Stimulated activated CD4-positive, alpha-beta T cell treated with anti-CD3 and anti-CD28 coated beads, Interleukin-15, amount 100 ng/mL, for 1 hour (primary cell): Measurements from ENCODE around the gene ACVR1.
"Not testable (repeated sequence)": the region's sequence is repeated elsewhere in the genome, so short reads cannot be mapped to it uniquely, and the experiment has no call there.

ENCODE experiments used
- DNase-seq, 2 donors: peaks; one replicate each; pipeline ENCODE4 v3.0.0-alpha.2; 2020; ENCODE audit warnings: low read depth in 1 of 2, low spot score in 1 of 2

Gene ACVR1

DNA sequence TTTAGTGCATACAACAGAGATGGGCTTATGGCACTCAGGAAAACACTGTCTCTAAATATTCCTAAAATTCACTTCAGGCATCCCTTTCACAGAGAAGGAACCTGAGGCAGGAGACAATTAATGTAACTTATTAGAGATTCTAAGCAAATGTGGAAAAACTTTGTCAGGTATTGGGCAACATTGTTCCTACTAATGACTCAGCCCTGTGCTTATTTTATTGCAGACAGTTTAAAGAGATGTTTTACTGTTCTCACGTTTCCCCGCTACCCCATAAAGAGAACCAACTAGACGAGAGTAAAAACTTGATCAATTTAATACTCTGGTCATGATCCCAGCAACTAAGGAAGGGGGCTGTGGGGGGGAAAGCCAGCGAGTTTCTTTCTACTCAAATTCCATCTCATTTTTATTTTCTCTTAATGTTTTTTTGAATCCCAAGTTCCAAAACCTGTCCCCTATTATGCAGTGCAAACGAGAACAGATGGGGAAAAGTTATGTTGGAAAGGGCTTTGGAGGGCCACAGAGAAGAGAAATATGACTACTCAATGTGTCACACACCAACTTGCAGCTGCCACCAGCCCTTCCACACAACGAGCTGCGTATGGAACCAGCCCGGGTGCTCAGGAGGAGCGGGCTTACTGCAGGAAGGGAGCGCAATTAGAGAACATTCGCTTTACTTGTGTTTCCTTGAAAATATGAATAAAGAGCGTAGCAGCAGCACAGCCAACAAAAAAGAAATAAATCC is 18.7 kb upstream of the ACVR1 start:
- DNase-seq: no peak

DNA sequence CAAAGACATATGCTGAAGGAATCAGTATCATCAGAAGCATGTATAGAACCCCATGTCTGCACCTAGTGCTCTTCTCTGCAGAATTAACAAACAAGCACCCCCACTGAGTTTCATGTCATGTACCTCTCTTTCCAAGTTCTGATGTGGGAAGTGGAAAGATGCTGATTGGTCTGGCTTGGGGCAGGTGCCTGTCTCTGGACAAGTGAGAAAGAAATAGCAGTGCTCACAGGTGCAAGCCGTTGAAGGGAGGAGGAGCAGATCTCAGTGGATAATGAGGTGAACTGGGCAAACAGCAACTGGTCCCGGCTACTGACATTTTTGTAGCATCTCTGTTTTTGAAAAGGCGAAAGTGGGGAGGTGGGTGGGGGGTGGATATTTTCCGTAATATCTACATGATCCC is 17.5 kb upstream of the ACVR1 start:
- DNase-seq: no peak

GRCh38 chr2:157891643-157892041 is 15.5 kb upstream of the ACVR1 start:
- no peak for DNase-seq

DNA sequence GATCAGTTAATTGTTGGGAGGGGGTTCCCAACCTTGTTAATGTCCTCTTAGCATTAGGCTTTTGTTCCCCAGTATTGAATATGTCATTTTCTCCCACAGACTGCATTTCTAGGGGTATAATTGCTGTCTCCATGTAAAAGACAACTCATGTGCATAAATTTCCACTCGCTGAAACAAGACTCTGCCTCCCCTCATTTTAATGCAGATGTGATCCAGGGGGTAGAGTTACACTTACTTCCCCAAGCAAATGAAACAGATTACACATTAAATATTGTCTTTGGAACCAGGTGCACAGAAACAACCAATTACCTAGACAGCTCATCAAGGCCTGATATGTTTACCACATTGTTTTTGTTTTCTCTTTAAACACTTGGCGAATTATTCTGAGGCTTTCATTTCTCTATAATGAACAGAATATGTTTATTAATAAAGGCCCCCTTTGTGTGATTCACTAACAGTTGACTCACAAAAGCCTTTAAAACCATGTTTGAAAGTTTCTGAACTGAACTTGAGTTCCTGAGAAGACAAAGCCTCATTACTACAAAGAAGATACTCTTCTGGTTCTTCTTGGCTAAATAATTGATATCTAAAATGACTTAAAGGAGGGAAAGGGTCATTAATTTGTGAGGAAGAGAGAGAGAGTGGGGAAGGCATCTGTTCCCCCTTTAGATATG is 15.0 kb upstream of the ACVR1 start:
- no peak for DNase-seq

GRCh38 chr2:157887946-157888345 is 11.8 kb upstream of the ACVR1 start:
- DNase-seq: no peak

- DNase-seq: not testable (repeated sequence)
Observed at GRCh38 chr2:157884533-157884932, 8.4 kb upstream of the ACVR1 start.

- DNase-seq: no peak
Observed at GRCh38 chr2:157880927-157881326, 4.8 kb upstream of the ACVR1 start.

GRCh38 chr2:157877761-157878400 is 1.8 kb upstream of the ACVR1 start:
- no peak for DNase-seq

GRCh38 chr2:157876786-157877138 is 632 bp upstream of the ACVR1 start:
- DNase-seq: no peak

DNA sequence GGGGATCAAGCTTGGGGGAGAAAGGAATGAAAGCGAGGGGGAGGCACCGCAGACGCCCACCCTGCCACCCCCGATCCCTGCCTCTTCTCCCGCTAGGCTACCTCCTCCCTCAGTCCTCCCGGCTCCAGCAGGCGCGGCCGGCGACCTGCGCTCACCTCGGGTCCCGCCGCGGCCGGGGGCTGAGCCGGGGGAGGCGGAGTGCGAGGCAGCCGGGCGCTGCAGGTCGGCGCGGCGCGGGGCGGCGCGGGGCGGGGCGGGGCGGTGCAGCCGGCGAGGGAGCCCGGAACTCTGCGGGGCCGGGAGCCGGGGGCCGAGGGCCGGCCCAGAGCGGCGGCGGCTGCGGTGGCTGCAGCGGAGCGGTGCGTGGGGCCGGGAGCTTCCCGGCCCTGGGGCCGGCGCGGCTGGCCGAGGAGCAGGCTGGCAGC is 477 bp downstream of the ACVR1 start:
- DNase-seq: peak in 1 of 2 donors; percentile 29

GRCh38 chr2:157874997-157875640 is 1.0 kb downstream of the ACVR1 start:
- no peak for DNase-seq

DNA sequence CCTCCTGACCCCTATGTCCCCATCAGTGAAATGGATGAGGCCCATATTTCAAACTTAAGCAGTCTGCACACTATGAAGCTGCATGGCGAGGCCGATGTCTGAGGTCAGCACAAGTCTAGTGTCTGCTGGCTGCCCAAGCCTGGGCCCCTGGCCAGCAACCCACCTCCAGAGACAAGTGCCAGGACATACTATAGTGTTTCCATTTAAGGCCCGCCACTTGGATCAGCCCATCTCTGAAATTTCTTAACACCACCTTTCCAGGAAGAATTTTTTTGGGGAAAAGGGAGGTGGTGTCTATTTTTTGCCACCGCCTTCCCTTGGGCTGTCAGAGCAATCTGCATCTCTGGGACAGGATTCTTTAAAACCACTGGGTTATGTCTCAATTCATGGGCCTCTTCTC is 1.8 kb downstream of the ACVR1 start:
- DNase-seq: no peak

DNA sequence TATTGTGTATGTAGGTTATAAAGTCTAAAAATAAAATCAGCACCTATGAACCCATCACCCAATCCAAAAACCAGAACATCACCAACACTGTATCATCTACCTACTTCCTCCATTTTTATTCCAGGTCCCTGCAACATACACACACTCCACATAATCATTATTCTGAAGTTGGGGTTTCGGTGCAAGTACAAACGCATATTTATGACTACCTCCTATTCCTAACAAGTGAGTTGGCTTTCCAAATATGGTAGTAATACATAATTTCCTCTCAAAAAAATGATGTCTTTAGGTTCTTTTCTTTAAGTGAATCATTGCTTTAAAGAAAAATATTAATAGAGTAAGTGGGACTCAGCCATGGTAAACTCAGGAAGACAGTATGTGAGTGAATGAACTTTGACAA is 3.3 kb downstream of the ACVR1 start:
- DNase-seq: no peak

- no peak for DNase-seq
Observed at GRCh38 chr2:157871415-157871814, 4.7 kb downstream of the ACVR1 start.

DNA sequence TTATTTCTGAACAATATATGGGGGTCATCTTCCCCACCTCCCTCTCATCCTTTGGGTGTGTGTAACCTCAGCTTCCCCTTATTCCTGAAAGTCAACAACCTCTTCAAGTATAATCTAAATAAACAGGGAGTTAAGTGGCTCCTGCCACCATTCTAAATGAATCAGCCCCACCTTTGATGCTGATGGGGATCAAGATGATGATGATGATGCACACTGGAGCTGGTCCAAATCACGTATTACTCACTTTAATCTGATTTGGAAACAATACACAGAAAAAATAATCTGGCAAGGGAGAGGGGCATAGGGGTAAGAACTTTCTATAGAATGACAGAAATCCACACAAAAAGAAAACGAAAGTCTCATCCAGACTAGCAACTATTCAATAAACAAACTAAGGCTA is 7.1 kb downstream of the ACVR1 start:
- DNase-seq: no peak

DNA sequence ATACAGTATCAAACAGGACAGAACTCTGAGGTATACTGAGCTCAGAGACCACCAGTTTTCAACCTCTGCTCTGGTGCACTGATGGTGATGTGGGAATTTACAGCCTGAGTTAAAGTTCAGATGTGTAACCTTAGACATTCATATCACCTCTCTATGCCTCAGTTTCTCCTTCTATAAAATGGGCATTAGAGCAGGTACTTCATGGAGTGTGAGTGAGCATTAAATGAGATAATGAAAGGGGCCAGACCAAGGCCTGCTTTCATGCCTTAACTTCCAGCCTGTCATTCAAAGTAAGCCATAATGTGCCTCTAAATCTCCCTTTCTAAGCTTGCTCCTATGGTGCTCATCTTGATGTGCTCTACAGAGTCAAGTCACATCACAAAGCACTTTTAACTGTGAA is 8.4 kb downstream of the ACVR1 start:
- DNase-seq: no peak

- no peak for DNase-seq
Observed at GRCh38 chr2:157866666-157867642, 9.2 kb downstream of the ACVR1 start.

DNA sequence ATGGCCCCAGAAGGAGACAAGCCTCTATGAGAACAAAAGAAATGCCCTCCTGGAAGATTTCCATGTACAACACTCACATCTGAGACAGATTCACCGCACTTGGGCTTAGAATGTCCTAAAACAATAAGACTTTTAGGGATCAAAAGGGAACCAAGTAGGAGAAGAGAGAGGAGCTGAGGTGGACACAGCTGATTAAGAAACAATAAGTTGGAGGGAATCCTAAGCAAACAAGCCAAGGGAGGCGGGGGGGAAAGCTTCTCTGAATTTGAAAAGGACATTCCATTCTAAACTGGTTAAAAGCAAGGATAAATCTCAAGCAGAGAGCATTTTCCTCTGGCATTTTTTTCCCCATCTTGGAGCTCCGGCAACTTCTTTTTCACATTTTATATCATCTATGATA is 9.9 kb downstream of the ACVR1 start:
- no peak for DNase-seq

- DNase-seq: no peak
Observed at GRCh38 chr2:157864857-157865430, 11.2 kb downstream of the ACVR1 start.

- no peak for DNase-seq
Observed at GRCh38 chr2:157858846-157859245, 17.3 kb downstream of the ACVR1 start.
